ENCODE data around the gene RPL36.

GRCh38 chr19:5655412-5655811, 34.7 kb upstream of the RPL36 start:
- TF ChIP-seq POLR2A (IDR thresholded peaks at IDR 0.05) (no peak), EP300 (IDR thresholded peaks at IDR 0.05) (no peak)
- TF ChIP-seq, protein P1, sequence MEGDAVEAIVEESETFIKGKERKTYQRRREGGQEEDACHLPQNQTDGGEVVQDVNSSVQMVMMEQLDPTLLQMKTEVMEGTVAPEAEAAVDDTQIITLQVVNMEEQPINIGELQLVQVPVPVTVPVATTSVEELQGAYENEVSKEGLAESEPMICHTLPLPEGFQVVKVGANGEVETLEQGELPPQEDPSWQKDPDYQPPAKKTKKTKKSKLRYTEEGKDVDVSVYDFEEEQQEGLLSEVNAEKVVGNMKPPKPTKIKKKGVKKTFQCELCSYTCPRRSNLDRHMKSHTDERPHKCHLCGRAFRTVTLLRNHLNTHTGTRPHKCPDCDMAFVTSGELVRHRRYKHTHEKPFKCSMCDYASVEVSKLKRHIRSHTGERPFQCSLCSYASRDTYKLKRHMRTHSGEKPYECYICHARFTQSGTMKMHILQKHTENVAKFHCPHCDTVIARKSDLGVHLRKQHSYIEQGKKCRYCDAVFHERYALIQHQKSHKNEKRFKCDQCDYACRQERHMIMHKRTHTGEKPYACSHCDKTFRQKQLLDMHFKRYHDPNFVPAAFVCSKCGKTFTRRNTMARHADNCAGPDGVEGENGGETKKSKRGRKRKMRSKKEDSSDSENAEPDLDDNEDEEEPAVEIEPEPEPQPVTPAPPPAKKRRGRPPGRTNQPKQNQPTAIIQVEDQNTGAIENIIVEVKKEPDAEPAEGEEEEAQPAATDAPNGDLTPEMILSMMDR (IDR thresholded peaks at IDR 0.05), result no peak

All from sigmoid colon (tissue), 4 donors.